Naive B cell (primary cell): ENCODE data around the gene ADAMTS20. TPM values are rescaled to one million over a fixed set of nuclear protein-coding genes. Genes with fewer than 3 reads are reported as not detected.
A peak's percentile ranks its signal among the peaks of the same experiment; 100 is the strongest.

Source experiments
- ATAC-seq, 2 donors: fragments of 150-1000 bp; cut with Tn5 transposase; 2 replicates each; pipeline ENCODE4 v1.10.0; 2021; ENCODE audit warnings: low read depth in 2 of 2, mild to moderate bottlenecking in 2 of 2, moderate library complexity in 2 of 2
- DNase-seq: peaks from one replicate; pipeline ENCODE4 v3.0.0; 2022
- H3K27ac Mint-ChIP-seq, 6 donors: one replicate each; pipeline ENCODE4 v1.8.0; 2020 to 2022; ENCODE audit warnings: mild to moderate bottlenecking in 6 of 6, mixed read lengths in 6 of 6, moderate library complexity in 5 of 6, inconsistent platforms in 2 of 6
- H3K27me3 Mint-ChIP-seq, 3 donors: one replicate each; pipeline ENCODE4 v1.8.0; 2021 to 2022; ENCODE audit warnings: mixed read lengths in 3 of 3, mild to moderate bottlenecking in 1 of 3
- H3K36me3 Mint-ChIP-seq, 2 donors: one replicate each; pipeline ENCODE4 v1.8.0; 2020 to 2022; ENCODE audit warnings: mixed read lengths in 2 of 2, inconsistent platforms in 1 of 2, mild to moderate bottlenecking in 1 of 2
- H3K4me1 Mint-ChIP-seq, 3 donors: one replicate each; pipeline ENCODE4 v1.8.0; 2020 to 2022; ENCODE audit warnings: mixed read lengths in 3 of 3, inconsistent platforms in 1 of 3, mild to moderate bottlenecking in 1 of 3, moderate library complexity in 1 of 3
- H3K4me3 Mint-ChIP-seq, 8 donors: one replicate each; pipeline ENCODE4 v1.8.0; 2020 to 2022; ENCODE audit warnings: mild to moderate bottlenecking in 8 of 8, mixed read lengths in 8 of 8, moderate library complexity in 8 of 8, inconsistent platforms in 2 of 8
- H3K9me3 Mint-ChIP-seq, 7 donors: one replicate each; pipeline ENCODE4 v1.8.0; 2020 to 2022; ENCODE audit warnings: mixed read lengths in 7 of 7, mild to moderate bottlenecking in 5 of 7, inconsistent platforms in 2 of 7, moderate library complexity in 1 of 7
- polyA plus RNA-seq, 6 donors: library from polyadenylated mRNA; unstranded; fragments of 300-500 nt; fragmentation: Illumina TruSeq; gene quantifications; one replicate each; pipeline ENCODE4 v1.2.3, GENCODE V29; 2021; ENCODE audit warnings: low read depth in 6 of 6

Gene ADAMTS20, protein sequence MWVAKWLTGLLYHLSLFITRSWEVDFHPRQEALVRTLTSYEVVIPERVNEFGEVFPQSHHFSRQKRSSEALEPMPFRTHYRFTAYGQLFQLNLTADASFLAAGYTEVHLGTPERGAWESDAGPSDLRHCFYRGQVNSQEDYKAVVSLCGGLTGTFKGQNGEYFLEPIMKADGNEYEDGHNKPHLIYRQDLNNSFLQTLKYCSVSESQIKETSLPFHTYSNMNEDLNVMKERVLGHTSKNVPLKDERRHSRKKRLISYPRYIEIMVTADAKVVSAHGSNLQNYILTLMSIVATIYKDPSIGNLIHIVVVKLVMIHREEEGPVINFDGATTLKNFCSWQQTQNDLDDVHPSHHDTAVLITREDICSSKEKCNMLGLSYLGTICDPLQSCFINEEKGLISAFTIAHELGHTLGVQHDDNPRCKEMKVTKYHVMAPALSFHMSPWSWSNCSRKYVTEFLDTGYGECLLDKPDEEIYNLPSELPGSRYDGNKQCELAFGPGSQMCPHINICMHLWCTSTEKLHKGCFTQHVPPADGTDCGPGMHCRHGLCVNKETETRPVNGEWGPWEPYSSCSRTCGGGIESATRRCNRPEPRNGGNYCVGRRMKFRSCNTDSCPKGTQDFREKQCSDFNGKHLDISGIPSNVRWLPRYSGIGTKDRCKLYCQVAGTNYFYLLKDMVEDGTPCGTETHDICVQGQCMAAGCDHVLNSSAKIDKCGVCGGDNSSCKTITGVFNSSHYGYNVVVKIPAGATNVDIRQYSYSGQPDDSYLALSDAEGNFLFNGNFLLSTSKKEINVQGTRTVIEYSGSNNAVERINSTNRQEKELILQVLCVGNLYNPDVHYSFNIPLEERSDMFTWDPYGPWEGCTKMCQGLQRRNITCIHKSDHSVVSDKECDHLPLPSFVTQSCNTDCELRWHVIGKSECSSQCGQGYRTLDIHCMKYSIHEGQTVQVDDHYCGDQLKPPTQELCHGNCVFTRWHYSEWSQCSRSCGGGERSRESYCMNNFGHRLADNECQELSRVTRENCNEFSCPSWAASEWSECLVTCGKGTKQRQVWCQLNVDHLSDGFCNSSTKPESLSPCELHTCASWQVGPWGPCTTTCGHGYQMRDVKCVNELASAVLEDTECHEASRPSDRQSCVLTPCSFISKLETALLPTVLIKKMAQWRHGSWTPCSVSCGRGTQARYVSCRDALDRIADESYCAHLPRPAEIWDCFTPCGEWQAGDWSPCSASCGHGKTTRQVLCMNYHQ (N-terminal part only)
- polyA plus RNA-seq = not detected

DNA sequence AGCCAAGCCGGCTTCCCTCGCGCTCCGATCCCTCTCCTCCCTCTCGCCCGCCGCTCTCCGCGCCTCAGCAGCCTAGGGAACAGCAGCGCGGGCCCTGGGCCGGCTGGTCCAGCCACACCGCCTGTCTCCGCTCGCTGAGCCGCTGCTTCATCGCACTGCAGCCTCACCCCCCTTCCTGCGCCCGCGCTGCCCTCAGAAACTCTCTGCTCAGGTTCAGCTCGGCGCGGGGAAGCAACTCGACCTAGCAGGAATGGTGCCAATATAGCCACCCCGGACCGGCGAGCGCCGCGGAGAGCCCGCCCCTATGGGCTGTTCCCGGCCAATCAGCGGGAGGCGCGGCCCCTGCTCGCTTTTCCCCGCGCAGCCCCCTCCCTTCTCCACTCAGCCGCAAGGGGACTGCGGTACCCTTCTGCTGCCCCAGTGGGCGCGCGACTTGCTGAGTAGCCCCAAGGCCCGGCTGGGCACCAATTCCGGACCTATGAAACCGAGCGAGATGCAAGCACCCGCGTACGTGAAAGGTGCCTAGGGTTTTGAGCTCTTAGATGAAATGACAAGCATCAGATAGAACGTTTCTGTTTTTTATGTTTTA, at the start of gene ADAMTS20:
ADAMTS20 (minus strand) TSS at position 233 of the 589 bp plus-strand sequence. CDS start 282 bp downstream, outside the sequence.
- peaks cover 1 to 50% (median 29%) of the 10 kb centered on the region in 7 donors for H3K9me3 Mint-ChIP-seq
- H3K4me3 Mint-ChIP-seq = no peak within 1 kb of the TSS
- peaks cover 2 to 10% of the 10 kb centered on the region in 2 donors for H3K36me3 Mint-ChIP-seq
- H3K27ac Mint-ChIP-seq = peak within 1 kb of the TSS in 2 of 6 donors; percentile 24 to 60
- H3K27me3 Mint-ChIP-seq = peaks cover 30 to 44% (median 35%) of the 10 kb centered on the region in 3 donors
- no peaks in the 10 kb centered on the region for H3K4me1 Mint-ChIP-seq
- ATAC-seq (no peak), DNase-seq (no peak)

DNA sequence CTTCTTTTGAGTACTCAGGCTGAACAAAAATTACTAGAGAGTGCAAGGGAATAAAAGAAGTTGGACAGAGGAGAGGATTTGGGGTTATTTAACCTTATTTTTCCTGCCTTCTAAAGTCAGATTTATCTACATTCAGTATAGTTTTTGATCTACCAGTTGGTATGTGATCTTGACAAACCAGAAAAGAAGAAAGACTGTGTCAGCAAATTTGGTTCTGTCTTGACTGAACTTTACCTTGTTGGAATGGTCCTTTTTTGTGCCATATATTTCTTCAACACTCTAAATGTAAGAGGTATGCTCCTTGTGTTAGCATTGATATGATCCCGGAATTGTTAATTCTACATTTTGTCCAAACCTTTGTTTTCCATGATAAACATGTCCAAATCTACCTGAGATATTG, 47.7 kb upstream of the ADAMTS20 start:
- no peak overlapping the region for H3K4me3 Mint-ChIP-seq
- H3K27me3 Mint-ChIP-seq = no peaks in the 10 kb centered on the region
- no peaks in the 10 kb centered on the region for H3K9me3 Mint-ChIP-seq
- H3K36me3 Mint-ChIP-seq = no peaks in the 10 kb centered on the region
- ATAC-seq (no peak), DNase-seq (no peak)
- H3K27ac Mint-ChIP-seq = no peak overlapping the region
- no peaks in the 10 kb centered on the region for H3K4me1 Mint-ChIP-seq

DNA sequence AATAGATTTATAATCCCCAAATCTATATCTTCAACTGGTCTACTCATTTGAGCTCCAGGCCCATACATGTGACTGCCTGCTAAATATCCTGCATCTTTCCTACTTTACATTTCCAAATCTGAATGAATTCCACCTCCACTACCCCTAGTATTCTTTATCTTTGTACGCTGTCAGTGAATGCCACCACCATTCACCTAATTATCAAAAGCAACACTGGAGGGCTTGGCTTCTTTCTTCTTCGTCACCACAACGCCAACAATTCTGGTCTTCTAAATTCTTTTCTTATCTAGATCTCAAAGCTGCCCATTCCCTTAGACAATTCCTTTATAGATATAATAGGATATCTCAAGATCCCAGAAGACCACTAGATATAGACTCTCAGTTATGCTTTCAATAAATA, 47.1 kb upstream of the ADAMTS20 start:
- no peak overlapping the region for H3K4me3 Mint-ChIP-seq
- ATAC-seq (no peak), DNase-seq (no peak)
- no peak overlapping the region for H3K27ac Mint-ChIP-seq
- H3K4me1 Mint-ChIP-seq = no peaks in the 10 kb centered on the region
- H3K36me3 Mint-ChIP-seq = no peaks in the 10 kb centered on the region
- H3K27me3 Mint-ChIP-seq = no peaks in the 10 kb centered on the region
- H3K9me3 Mint-ChIP-seq = no peaks in the 10 kb centered on the region

DNA sequence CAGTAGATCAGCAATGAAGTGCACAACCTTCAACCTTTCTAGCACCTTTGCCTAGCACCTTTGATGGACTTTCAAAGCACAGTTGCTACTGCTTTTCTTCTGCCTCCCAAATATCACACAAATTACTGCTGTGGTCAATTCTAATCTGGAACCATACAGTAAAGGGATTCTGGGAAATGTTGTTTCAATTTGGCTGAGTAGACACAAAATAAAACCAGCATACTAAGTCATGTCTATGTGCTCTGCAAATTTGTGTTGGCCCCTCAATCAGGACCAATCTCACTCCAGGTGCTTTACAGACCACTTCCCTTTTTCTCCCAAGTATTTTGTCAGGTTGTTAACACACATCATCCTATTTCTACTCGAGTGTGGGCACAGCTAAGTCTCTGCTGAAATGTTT, 38.3 kb upstream of the ADAMTS20 start:
- Mint-ChIP-seq H3K4me1 (no peaks in the 10 kb centered on the region), H3K27me3 (no peaks in the 10 kb centered on the region), H3K9me3 (peaks cover 0 to 1% (median 0%) of the 10 kb centered on the region in 7 donors), H3K4me3 (no peak overlapping the region), H3K36me3 (no peaks in the 10 kb centered on the region), H3K27ac (no peak overlapping the region)
- DNase-seq (no peak), ATAC-seq (no peak)

DNA sequence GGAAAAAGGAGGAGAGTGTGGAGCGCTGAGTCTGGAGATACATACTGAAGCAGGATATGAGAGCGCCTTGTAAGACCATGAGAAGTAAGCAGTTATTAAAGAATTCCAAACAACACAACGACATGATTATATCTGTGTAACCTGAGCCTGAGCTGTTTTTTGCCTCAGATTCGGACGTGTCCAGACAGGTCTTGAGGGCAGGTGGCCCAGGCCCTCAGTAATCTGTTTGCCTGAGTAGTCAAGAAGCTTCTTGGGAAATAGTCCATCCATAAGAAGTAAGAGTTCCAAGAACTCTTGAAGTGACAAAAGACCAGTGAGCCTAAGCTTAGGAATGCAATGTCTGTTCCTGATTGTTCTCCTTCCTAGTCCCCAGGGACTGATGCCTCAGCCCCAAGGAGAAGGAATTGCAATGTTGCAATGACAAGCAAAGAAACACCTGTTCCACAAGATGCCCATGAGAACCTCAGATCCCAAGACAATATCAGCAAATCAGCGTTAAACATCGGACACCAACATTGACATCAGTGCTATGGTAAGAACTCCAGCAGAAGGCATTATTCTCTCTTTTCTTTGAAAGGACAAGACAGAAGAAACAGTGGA, 34.7 kb upstream of the ADAMTS20 start:
- DNase-seq = no peak
- Mint-ChIP-seq H3K27ac (no peak overlapping the region), H3K9me3 (peaks cover 0 to 5% (median 0%) of the 10 kb centered on the region in 7 donors), H3K4me3 (no peak overlapping the region), H3K27me3 (no peaks in the 10 kb centered on the region), H3K36me3 (no peaks in the 10 kb centered on the region), H3K4me1 (no peaks in the 10 kb centered on the region)
- ATAC-seq = no peak

DNA sequence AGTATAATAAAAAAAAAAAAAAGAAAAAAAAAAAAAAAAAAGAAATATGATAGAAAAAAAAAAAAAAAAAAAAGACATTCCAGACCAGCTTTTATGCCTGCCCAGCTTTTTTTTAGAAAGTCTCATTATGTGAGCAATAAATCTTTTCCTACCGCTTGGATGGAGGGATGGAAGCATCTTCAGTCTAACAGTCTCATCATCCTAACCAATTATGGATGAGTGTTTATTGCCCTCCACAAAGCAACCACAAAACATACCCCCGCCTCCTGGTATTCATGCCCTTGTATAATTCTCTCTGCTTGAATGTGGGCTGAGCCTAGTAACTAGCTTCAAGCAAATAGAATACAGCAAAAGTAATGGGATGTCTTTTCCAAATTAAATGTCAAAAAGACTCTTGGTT, 33.7 kb upstream of the ADAMTS20 start:
- Mint-ChIP-seq H3K36me3 (no peaks in the 10 kb centered on the region), H3K27ac (no peak overlapping the region), H3K4me3 (no peak overlapping the region), H3K27me3 (no peaks in the 10 kb centered on the region), H3K4me1 (no peaks in the 10 kb centered on the region), H3K9me3 (peaks cover 0 to 5% (median 0%) of the 10 kb centered on the region in 7 donors)
- DNase-seq = no peak
- no peak for ATAC-seq

DNA sequence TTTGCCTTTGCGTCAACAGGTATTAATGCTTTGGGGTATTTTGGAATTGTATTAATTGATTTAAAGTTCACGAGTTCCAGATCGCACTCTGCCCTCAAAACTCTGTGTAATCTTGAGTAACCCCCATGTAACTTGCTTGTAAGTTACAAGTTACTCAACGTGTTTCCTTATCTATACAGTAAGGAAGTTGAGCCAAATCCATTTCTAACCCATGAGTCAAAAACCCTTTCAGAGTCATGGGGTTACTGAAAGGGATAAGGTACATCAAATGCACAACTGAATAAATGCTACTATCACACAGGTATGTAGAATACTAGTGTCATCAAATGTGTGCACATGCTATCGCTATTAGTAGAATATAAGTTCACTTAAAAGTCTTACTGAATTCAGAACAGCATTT, 28.6 kb upstream of the ADAMTS20 start:
- Mint-ChIP-seq H3K9me3 (peaks cover 0 to 5% (median 0%) of the 10 kb centered on the region in 7 donors), H3K4me3 (no peak overlapping the region), H3K27me3 (peaks cover 0 to 9% (median 0%) of the 10 kb centered on the region in 3 donors), H3K36me3 (no peaks in the 10 kb centered on the region), H3K4me1 (no peaks in the 10 kb centered on the region), H3K27ac (no peak overlapping the region)
- ATAC-seq = no peak
- DNase-seq = no peak

DNA sequence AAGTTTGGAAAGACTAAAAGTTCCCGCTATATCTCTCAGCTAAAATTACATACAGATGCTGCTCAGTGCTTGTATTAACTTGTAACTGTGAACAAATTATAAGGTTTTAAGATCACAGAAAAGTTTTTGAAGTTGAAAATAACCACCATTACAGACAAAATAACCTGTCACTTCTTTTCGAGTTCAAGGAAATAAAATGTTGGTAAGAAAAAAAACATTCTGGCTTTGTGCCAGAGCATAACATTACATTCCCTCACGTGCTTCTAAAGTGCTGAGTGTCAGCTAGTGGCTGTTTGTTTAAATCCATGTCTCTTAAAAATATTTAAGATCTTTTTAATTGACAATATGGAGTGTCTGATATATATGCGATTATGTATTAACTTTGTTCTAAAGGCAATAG, 27.2 kb upstream of the ADAMTS20 start:
- no peak overlapping the region for H3K4me3 Mint-ChIP-seq
- no peak overlapping the region for H3K27ac Mint-ChIP-seq
- DNase-seq = no peak
- no peaks in the 10 kb centered on the region for H3K36me3 Mint-ChIP-seq
- no peak for ATAC-seq
- no peaks in the 10 kb centered on the region for H3K4me1 Mint-ChIP-seq
- peaks cover 0 to 5% (median 0%) of the 10 kb centered on the region in 7 donors for H3K9me3 Mint-ChIP-seq
- H3K27me3 Mint-ChIP-seq = peaks cover 0 to 9% (median 0%) of the 10 kb centered on the region in 3 donors

DNA sequence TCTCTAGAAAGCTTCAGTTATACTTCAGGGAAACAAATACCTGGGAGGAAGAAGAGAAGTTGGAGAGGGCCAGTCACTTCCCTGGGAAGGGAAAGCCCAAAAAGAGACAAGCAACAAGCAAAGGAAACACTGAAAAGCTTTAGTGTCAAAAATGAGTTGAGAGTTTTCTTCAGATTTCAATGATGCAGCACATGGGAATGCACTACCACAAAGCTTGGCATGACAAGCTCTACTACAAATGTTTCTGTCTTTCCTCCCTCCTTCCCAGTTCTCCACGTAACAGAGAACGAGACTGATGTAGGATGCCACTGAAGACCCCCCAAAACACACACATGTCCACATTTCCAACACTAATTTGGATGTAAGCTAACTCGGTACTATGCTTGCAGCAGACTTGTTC, 26.8 kb upstream of the ADAMTS20 start:
- ATAC-seq (no peak), DNase-seq (no peak)
- Mint-ChIP-seq H3K27me3 (peaks cover 0 to 9% (median 0%) of the 10 kb centered on the region in 3 donors), H3K27ac (no peak overlapping the region), H3K9me3 (peaks cover 0 to 8% (median 0%) of the 10 kb centered on the region in 7 donors), H3K4me1 (no peaks in the 10 kb centered on the region), H3K4me3 (no peak overlapping the region), H3K36me3 (no peaks in the 10 kb centered on the region)

DNA sequence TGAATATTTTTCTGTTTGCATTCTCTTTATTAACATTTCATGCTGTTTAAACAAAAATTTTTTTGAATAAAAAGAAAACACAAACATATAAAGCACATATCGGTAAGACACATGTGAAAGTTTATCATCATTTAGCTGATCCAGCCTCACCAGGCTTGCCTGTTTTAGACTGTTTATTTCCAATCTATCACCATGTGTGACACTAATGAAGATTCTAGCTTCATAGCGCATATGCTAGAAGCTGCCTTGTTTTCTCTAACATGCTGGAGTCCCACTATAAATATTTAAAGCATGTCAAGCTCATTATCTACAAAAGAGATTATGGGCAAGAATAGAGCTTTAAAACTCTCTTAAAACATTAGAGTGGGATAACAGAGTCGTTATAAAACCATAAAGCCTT, 25.4 kb upstream of the ADAMTS20 start:
- no peak overlapping the region for H3K27ac Mint-ChIP-seq
- peaks cover 0 to 13% (median 0%) of the 10 kb centered on the region in 3 donors for H3K27me3 Mint-ChIP-seq
- no peaks in the 10 kb centered on the region for H3K36me3 Mint-ChIP-seq
- ATAC-seq (no peak), DNase-seq (no peak)
- H3K4me1 Mint-ChIP-seq = no peaks in the 10 kb centered on the region
- peaks cover 0 to 16% (median 6%) of the 10 kb centered on the region in 7 donors for H3K9me3 Mint-ChIP-seq
- no peak overlapping the region for H3K4me3 Mint-ChIP-seq

DNA sequence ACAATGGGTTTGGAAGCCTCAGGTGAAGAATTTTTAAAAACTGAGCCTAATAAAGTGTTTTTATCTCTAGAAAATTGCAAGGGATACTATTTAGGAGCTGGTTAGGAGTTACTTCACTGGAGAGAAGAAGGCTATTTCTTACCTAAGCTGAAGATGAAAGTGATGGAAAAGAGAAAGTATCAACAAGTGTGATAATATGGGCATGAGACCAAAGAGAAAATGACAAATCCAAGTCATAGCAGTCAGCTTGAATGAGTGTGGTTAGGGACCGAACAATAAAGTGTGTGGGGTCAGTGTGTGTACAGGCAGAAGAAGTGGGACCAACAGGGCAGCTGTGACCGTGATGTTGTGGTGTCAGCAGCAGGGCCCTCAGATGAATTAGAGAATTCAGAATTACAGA, 24.2 kb upstream of the ADAMTS20 start:
- no peaks in the 10 kb centered on the region for H3K4me1 Mint-ChIP-seq
- ATAC-seq = no peak

DNA sequence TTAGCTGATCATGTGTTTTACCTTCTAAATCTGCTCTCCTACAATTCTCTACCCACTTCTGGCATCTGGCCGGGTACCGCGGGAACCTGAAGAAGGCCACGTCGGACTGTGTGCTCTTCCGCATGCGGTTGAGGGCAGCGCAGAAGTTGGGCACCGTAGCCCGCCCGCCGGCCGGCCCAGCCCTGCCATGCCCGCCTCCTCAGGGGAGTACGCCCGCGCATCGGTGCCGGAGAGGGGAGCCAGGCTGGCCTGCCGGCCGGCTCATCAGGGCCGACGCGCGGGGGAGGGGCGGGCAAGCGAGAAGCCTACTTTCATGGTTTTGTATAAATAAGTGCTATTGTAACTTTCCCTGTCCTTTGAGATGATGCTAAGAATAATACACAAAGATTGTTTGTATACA, 19.9 kb upstream of the ADAMTS20 start:
- ATAC-seq (no peak), DNase-seq (no peak)
- H3K9me3 Mint-ChIP-seq = peaks cover 0 to 16% (median 8%) of the 10 kb centered on the region in 7 donors
- no peak overlapping the region for H3K4me3 Mint-ChIP-seq
- H3K36me3 Mint-ChIP-seq = no peaks in the 10 kb centered on the region
- H3K4me1 Mint-ChIP-seq = no peaks in the 10 kb centered on the region
- no peak overlapping the region for H3K27ac Mint-ChIP-seq
- H3K27me3 Mint-ChIP-seq = peaks cover 0 to 10% (median 0%) of the 10 kb centered on the region in 3 donors

More for the DNA sequence above, 24.2 kb upstream of the ADAMTS20 start:
- Mint-ChIP-seq H3K36me3 (no peaks in the 10 kb centered on the region), H3K9me3 (peaks cover 0 to 16% (median 8%) of the 10 kb centered on the region in 7 donors), H3K27ac (no peak overlapping the region), H3K27me3 (peaks cover 0 to 13% (median 0%) of the 10 kb centered on the region in 3 donors), H3K4me3 (no peak overlapping the region)
- no peak for DNase-seq
